ENCODE measurements around the gene GPATCH3.
"Not testable (repeated sequence)": the region's sequence is repeated elsewhere in the genome, so short reads cannot be mapped to it uniquely, and the experiment has no call there.

Gene GPATCH3

GRCh38 chr1:26913389-26913753, 13.1 kb upstream of the GPATCH3 start:
- DNase-seq (ENCODE audit: low read depth): no peak

GRCh38 chr1:26912147-26912490, 11.9 kb upstream of the GPATCH3 start:
- DNase-seq (ENCODE audit: low read depth): no peak

DNA sequence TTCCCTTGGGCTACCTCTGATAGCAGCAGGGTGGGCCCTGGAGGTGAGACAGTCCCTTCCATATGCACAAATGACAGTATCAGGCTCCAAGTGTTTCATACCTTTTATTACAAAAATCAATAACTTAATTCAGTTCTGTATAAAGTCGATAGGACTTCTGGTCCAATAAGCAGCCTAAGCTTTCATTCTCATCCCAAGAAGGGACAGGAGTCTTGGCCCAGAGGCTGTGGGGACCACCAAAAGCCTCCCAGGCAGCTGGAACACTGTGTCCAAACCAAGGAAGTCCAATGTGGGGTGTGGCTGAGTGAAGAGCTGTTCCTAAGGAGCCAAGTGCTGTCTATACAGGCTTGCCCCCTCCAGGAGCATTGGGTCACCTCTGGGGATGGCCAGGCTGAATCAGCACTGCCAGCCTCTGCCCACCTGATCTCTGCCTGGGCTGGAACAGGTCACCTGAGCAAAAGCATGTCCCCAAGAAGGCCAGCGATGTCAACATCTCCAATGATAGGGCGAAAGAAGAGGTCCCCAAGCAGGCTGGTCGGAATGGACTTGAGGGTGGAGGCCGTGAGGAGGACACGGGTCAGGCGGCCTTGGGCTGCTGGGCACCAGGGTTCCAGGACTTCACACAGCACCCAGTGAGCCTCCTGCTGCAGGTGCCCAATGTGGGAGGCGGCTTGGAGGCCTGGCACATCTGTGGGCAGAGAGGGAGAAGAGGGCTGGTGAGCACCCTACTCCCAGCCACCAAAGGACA, 11.3 kb upstream of the GPATCH3 start:
- no peak for DNase-seq (ENCODE audit: low read depth)

GRCh38 chr1:26910343-26911160, 10.3 kb upstream of the GPATCH3 start:
- DNase-seq (ENCODE audit: low read depth): no peak

DNA sequence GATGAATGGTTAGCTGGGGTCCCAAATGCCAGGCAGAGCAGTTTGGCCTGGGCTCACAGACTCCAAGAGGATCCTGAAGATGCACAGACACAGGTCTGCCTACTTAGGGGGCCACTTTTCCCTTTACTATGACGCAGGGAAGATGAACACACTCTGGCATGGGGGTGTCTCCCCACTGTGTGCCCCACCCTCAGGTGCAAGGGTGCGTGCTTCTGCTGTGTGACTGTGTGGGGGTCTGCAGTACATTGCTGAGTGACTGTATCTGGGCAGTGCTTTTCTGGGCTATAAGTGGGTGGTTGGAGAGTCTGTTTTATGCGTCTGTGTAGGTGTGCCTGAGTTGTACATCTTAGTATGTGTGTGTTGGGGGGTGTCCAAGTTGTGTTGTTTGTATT, 9.7 kb upstream of the GPATCH3 start:
- no peak for DNase-seq (ENCODE audit: low read depth)

DNA sequence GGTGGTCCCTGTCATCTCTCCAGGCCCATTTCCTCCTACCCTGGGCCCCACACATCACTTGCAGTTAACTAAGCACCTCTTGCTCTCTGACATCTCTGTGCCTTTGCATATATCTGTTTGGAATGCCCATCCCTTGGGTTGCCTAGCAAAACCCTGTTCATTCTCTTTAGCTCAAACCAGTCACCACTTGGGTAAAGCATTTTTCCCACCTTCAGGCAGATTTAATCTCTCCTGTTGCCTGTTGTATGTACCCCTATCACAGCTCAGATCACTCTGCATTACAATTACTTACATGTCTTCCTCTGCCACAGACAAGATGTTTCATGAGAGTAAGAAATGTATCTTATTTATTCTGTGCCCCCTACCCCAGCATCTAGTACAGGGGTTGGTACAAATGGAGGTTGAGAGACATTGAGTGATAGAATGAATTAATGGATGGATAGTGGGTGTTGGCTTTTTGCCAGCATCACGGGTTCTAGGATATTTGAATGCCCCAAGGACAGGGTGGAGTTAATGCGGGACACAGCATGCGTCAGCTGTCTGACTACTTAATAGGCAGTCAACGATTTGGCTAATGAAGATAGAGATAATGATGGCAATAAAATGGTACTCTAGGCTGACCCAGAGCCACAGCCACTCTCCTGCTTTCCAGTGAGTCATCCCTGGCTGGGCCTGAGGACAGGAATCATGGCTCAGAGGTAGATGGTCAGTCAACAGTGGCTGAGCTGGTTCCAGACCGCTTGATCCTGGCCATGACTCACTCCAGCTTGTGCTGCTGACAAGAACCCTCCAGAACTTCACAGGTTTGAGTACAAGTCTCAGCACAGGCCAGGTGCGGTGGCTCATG, 7.0 kb upstream of the GPATCH3 start:
- peak; percentile 94 for DNase-seq (ENCODE audit: low read depth)

DNA sequence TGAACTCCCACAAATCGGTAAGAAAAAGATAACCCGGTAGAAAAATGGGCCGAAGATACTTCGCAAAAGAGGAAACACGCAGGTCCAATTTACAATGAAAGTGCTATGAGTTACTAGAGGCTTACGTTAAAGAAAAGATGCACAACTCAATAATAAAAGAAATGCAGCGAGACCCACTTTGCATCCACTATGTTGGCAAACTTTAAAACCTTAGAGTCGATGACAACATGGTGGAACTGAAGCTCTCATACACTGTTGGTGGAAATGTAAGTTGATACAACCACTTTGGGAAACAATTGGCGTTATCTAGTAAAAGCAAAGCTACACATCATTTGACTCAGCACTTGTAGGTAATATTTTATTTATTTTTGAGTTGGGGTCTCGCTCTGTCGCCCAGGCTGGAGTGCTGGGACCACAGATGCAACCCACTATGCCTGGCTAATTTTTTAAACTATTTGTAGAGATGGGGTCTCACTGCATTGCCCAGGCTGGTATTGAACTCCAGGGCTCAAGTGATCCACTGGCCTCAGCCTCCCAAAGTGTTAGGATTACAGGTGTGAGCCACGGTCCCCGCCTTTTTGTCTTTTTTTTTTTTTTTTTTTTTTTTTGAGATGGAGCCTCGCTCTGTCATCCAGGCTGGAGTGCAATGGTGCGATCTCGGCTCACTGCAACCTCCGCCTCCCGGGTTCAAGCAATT, 696 bp upstream of the GPATCH3 start:
- no peak for DNase-seq (ENCODE audit: low read depth)

DNA sequence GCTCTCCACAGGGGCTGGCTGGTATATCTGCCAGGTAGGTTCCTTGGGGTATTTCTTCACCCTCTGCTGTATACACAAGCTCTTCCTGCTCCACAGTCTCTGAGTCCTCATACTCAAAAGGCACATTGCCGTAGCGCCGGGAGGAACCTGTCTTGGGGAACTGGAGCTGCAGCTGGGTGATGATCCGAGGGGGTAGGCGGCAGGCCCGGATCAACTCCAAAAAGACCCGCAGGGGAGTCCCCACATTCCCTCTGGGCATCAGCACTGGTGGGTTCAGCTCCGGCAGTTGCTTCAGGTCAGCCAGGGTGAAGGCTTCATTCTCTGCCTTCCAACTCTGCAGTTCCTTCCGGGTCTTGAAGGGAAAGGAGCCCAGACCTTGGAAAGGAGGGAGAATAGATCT, 2.9 kb downstream of the GPATCH3 start:
- DNase-seq (ENCODE audit: low read depth): no peak

DNA sequence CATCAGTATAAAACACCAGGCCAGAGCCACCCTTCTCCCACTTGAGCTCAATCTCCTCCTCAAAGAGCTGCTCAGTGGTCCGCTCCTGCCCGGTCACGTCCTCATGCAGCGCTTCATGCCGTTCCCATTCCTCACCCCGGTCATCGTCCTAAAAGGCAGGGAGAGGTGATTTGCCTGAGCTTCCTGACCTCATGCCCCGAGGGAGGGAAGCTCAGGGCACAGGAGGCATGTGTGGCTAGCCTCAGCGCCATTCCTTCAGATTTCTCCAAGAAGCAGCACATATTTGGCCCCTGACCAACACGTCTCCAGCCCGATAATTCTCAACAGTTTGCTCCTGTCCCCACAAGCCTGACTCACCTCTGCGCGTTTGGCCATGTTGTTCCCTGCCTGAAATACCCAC, 6.0 kb downstream of the GPATCH3 start:
- DNase-seq (ENCODE audit: low read depth): no peak

DNA sequence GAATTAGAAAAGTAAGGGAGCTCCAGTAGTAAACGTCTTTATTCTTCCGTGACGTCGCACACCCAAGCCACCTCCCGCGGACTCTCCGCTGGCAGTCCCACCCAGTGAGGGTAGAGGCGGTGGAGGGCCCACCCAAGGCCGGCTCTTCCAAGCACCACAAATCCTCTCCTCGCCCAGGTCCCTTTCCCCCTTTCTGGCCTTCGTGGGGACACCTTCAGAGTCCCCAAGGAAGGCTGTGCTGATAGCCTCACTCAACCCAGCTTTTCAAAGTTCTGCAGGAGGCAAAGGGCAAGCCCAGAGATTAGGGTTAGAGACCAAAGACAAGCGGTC, 9.8 kb downstream of the GPATCH3 start:
- DNase-seq (ENCODE audit: low read depth): no peak

DNA sequence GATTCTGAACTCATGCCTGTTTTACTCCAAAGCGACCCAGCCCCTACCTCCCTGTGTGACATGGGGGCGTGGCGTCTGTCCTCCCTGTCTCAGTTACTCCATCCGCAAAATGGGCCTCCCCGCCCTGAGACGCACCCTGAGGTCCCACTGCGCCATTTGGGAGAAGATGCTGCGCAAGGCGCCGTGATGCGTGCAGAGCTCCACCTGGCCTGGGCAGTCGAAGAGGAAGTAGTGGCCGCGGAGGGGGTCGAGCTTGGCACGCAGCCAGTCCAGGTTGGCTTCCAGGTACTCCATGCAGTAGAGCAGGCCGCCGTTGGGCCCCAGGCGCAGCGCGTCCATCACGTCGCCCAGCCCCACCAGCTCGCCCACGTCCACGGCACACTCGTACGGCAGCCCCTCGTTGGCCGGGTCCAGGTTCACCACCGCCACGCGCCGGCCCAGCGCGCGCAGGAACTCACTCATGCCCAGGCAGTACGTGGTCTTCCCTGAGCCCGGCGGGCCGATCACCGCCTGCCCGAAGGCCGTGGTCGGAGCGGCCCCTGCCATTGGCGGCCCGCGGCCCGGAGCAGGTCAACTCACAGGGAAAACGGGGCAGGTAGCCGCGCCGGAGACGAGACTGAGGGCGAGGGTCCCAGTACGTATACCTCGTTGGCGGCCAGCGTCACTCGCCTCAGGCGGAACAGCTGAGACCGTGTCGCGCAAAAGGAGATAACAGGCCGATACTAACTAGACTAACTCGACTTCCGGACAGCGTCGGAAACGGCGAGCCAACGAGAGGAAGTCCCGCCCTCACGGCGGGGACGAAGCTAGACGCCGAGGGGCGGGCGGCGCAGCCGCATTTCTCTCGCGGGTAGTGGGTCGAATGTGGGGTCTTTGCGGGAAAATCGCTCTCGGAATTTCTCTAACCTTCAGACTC, 10.5 kb downstream of the GPATCH3 start, which contains the start of gene GPN2:
GPN2 (minus strand) TSS at position 733 of the 916 bp plus-strand sequence; CDS start at position 546, 187 bp downstream.
- DNase-seq (ENCODE audit: low read depth): peak; percentile 81

DNA sequence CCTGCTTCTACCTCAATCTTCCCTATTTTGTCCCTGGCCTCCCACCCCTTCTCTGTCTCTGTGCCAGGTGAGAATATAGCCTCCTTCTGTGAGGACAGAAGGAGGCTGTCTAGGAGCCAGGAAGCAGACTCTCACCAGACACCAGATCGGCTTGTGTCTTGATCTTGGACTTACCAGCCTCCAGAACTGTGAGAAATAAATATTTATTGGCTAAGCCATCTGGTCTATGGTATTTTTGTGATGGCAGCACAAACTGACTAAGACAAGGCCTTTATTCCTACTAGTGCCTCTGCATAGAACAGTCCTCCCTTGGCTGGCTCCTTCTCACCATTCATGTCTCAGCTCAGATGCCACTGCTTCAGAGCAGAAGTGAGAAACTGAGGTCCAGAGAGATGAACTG, 12.0 kb downstream of the GPATCH3 start:
- no peak for DNase-seq (ENCODE audit: low read depth)

- DNase-seq (ENCODE audit: low read depth): peak; percentile 53
Measured at GRCh38 chr1:26887125-26887524, 13.1 kb downstream of the GPATCH3 start.

GRCh38 chr1:26882696-26883463, 17.4 kb downstream of the GPATCH3 start:
- DNase-seq (ENCODE audit: low read depth): no peak

DNA sequence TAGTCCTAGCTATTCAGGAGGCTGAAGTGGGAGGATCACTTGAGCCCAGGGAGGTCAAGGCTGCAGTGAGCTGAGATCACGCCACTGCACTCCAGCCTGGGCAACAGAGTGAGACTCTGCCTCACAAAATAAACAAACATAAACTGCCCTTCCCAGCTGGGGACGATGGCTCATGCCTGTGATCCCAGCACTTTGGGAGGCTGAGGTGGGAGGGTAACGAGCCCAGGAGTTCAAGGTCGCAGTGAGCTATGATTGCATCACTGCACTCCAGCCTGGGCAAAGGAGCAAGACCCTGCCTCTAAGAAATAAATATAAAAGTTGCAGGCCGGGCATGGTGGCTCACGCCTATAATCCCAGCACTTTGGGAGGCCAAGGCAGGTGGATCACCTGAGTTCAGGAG, 18.7 kb downstream of the GPATCH3 start:
- DNase-seq (ENCODE audit: low read depth): not testable (repeated sequence)

DNA sequence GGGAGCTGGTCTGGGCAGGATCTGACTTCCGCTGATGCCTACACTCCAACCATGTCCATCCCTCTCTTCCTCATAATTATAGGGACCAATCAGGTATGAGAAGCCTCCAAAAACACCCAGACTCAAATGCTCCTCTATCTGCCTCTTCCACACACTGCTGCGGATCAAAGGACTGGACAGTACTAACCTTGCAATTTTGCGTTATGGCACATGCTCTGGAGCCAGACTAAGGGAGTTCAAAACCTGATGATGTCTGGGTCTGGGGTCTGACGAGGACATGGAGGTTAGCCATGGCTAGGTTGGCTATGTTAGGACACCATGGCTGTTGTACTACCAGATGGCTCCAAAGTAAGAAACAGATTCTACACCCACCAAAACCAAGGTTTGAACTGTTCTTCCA, 20.5 kb downstream of the GPATCH3 start:
- no peak for DNase-seq (ENCODE audit: low read depth)

DNA sequence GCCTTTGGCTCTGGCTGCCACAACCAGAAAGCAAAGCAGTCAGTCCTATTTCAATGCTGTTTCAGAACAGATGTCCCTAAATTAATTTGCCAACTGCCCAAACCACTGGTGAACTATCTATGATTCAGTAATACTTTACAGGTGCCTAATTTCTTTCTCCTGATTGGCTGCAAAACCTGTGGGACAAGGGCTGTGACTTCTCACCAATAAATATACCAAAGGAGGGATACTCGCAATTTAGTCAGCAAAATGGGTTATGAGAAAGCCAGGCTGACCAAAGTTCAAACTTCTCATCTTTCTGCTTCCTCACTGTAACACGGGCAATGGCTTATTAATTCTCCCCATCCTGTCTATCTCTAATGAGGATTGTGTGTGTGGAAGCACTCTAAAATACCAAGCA, 22.9 kb downstream of the GPATCH3 start:
- DNase-seq (ENCODE audit: low read depth): no peak

- DNase-seq (ENCODE audit: low read depth): no peak
Measured at GRCh38 chr1:26874896-26875295, 25.4 kb downstream of the GPATCH3 start.

- DNase-seq (ENCODE audit: low read depth): not testable (repeated sequence)
Measured at GRCh38 chr1:26873097-26873496, 27.2 kb downstream of the GPATCH3 start.
